Nephron progenitor cell (in vitro differentiated cells): Measurements from ENCODE around the gene TCEAL9.
A peak's percentile ranks its signal among the peaks of the same experiment; 100 is the strongest.

Experiments used
- DNase-seq: peaks from one replicate; pipeline ENCODE4 v3.0.0; 2021
- H3K27ac Mint-ChIP-seq: 2 replicates; pipeline ENCODE4 v1.8.0; 2021; ENCODE audit warnings: mild to moderate bottlenecking, moderate library complexity, mixed read lengths
- H3K27me3 Mint-ChIP-seq: 2 replicates; pipeline ENCODE4 v1.8.0; 2021; ENCODE audit warnings: mild to moderate bottlenecking, low read depth, mixed read lengths; ENCODE audit not compliant: poor library complexity
- H3K36me3 Mint-ChIP-seq: 2 replicates; pipeline ENCODE4 v1.8.0; 2021; ENCODE audit warnings: low read depth, mixed read lengths
- H3K4me1 Mint-ChIP-seq: 2 replicates; pipeline ENCODE4 v1.8.0; 2021; ENCODE audit warnings: mixed read lengths
- H3K4me3 Mint-ChIP-seq: 2 replicates; pipeline ENCODE4 v1.8.0; 2021; ENCODE audit warnings: mild to moderate bottlenecking, moderate library complexity, mixed read lengths
- H3K9me3 Mint-ChIP-seq: 2 replicates; pipeline ENCODE4 v1.8.0; 2021; ENCODE audit warnings: mild to moderate bottlenecking, moderate library complexity, mixed read lengths
- TF ChIP-seq, protein P1 (sequence below): fragments of 200-600 bp; sonication (generic); IDR thresholded peaks from 2 replicates; pipeline ENCODE4 v1.5.0; 2021; ENCODE audit warnings: antibody characterized with exemption

TCEAL9 gene

GRCh38 chrX:103330681-103331288, 25.5 kb upstream of the TCEAL9 start:
- Mint-ChIP-seq H3K36me3 (no peaks in the 10 kb centered on the region), H3K27ac (peak overlapping the region; percentile 89), H3K4me3 (peak overlapping the region; percentile 83), H3K27me3 (no peaks in the 10 kb centered on the region), H3K9me3 (peaks cover 13% of the 10 kb centered on the region), H3K4me1 (peaks cover 34% of the 10 kb centered on the region)
- DNase-seq, result peak; percentile 28
- TF ChIP-seq, protein P1, sequence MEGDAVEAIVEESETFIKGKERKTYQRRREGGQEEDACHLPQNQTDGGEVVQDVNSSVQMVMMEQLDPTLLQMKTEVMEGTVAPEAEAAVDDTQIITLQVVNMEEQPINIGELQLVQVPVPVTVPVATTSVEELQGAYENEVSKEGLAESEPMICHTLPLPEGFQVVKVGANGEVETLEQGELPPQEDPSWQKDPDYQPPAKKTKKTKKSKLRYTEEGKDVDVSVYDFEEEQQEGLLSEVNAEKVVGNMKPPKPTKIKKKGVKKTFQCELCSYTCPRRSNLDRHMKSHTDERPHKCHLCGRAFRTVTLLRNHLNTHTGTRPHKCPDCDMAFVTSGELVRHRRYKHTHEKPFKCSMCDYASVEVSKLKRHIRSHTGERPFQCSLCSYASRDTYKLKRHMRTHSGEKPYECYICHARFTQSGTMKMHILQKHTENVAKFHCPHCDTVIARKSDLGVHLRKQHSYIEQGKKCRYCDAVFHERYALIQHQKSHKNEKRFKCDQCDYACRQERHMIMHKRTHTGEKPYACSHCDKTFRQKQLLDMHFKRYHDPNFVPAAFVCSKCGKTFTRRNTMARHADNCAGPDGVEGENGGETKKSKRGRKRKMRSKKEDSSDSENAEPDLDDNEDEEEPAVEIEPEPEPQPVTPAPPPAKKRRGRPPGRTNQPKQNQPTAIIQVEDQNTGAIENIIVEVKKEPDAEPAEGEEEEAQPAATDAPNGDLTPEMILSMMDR, result no peak

GRCh38 chrX:103338663-103339062, 17.6 kb upstream of the TCEAL9 start:
- no peaks in the 10 kb centered on the region for H3K9me3 Mint-ChIP-seq
- H3K27me3 Mint-ChIP-seq, result peaks cover 2% of the 10 kb centered on the region
- DNase-seq, result no peak
- H3K4me1 Mint-ChIP-seq, result no peaks in the 10 kb centered on the region
- TF ChIP-seq, protein P1, result no peak
- H3K4me3 Mint-ChIP-seq, result no peak overlapping the region
- no peaks in the 10 kb centered on the region for H3K36me3 Mint-ChIP-seq
- no peak overlapping the region for H3K27ac Mint-ChIP-seq

- TF ChIP-seq, protein P1, result peak; percentile 58
- Mint-ChIP-seq H3K36me3 (no peaks in the 10 kb centered on the region), H3K27me3 (peaks cover 12% of the 10 kb centered on the region), H3K4me3 (no peak overlapping the region), H3K9me3 (peaks cover 10% of the 10 kb centered on the region), H3K4me1 (peaks cover 15% of the 10 kb centered on the region), H3K27ac (no peak overlapping the region)
- peak; percentile 36 for DNase-seq
Measured at GRCh38 chrX:103343105-103343504, 13.2 kb upstream of the TCEAL9 start.

DNA sequence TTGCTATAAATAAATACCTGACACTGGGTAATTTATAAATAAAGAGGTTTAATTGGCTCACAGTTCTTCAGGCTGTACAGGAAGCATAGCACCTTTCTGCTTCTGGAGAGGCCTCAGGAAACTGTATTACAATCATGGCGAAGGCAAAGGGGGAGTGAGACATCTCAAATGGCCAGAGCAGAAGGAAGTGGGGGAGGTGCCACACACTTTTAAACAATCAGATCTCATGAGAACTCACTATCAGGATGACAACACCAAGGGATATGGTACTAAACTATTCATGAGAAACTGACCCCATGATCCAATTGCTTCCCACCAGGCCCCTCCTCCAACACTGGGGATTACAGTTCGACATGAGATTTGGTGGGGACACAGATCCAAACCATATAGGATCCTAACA, 11.7 kb upstream of the TCEAL9 start:
- Mint-ChIP-seq H3K4me3 (no peak overlapping the region), H3K36me3 (no peaks in the 10 kb centered on the region), H3K9me3 (peaks cover 15% of the 10 kb centered on the region), H3K4me1 (peaks cover 19% of the 10 kb centered on the region), H3K27me3 (peaks cover 20% of the 10 kb centered on the region), H3K27ac (no peak overlapping the region)
- DNase-seq, result no peak
- TF ChIP-seq, protein P1, result no peak

GRCh38 chrX:103347682-103348397, 8.5 kb upstream of the TCEAL9 start:
- no peak overlapping the region for H3K27ac Mint-ChIP-seq
- peaks cover 32% of the 10 kb centered on the region for H3K4me1 Mint-ChIP-seq
- TF ChIP-seq, protein P1, result no peak
- peak overlapping the region; percentile 19 for H3K4me3 Mint-ChIP-seq
- no peaks in the 10 kb centered on the region for H3K36me3 Mint-ChIP-seq
- DNase-seq, result no peak
- peaks cover 25% of the 10 kb centered on the region for H3K27me3 Mint-ChIP-seq
- peaks cover 15% of the 10 kb centered on the region for H3K9me3 Mint-ChIP-seq

DNA sequence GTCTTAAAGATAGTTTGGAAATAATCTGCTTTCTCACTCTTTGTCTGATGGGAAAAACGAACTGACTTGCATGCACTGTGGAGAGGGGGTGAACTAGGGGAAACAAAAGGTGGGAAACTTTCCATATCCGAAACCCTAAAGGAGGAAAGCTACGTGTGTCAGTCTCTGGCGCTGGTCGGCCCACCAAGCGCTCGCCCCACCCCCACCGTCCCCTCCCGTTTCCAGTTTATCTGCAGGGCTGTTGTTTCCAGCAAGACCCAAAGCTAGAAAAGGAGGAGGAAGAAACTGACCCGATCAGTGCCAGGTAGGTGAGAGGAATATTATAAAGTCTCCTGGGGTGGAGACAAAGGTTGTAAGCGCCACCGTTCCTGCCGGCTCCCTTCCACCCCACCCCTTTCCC, 552 bp downstream of the TCEAL9 start:
- Mint-ChIP-seq H3K9me3 (peaks cover 15% of the 10 kb centered on the region), H3K4me1 (peaks cover 24% of the 10 kb centered on the region), H3K27me3 (no peaks in the 10 kb centered on the region), H3K27ac (peak overlapping the region; percentile 99), H3K36me3 (peaks cover 17% of the 10 kb centered on the region), H3K4me3 (peak overlapping the region; percentile 97)
- DNase-seq, result peak; percentile 19
- TF ChIP-seq, protein P1, result no peak
